ENCODE measurements around the gene TMEM208.

GRCh38 chr16:67247192-67248072 lies 20.5 kb downstream of the TMEM208 start, which contains the start of gene FHOD1:
- TF ChIP-seq CTCF (IDR thresholded peaks at IDR 0.05) (no peak), POLR2A (IDR thresholded peaks at IDR 0.05) (peak; percentile 60)
